ENCODE measurements around the gene BHLHE40.

GRCh38 chr3:5001135-5001534 lies 21.9 kb downstream of the BHLHE40 start:
- TF ChIP-seq, protein P1, sequence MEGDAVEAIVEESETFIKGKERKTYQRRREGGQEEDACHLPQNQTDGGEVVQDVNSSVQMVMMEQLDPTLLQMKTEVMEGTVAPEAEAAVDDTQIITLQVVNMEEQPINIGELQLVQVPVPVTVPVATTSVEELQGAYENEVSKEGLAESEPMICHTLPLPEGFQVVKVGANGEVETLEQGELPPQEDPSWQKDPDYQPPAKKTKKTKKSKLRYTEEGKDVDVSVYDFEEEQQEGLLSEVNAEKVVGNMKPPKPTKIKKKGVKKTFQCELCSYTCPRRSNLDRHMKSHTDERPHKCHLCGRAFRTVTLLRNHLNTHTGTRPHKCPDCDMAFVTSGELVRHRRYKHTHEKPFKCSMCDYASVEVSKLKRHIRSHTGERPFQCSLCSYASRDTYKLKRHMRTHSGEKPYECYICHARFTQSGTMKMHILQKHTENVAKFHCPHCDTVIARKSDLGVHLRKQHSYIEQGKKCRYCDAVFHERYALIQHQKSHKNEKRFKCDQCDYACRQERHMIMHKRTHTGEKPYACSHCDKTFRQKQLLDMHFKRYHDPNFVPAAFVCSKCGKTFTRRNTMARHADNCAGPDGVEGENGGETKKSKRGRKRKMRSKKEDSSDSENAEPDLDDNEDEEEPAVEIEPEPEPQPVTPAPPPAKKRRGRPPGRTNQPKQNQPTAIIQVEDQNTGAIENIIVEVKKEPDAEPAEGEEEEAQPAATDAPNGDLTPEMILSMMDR (IDR thresholded peaks at IDR 0.05 in 2 of 3, conservative IDR thresholded peaks at IDR 0.05 in 1 of 3; ENCODE audit: borderline replicate concordance in 1 of 3, insufficient read depth in 1 of 3, low read depth in 2 of 3, low read length in 2 of 3), result no peak
- no peak for TF ChIP-seq ZNF274 (IDR thresholded peaks at IDR 0.05; ENCODE audit: low read depth, low read length)
- no peak for TF ChIP-seq POLR2A (IDR thresholded peaks at IDR 0.05; ENCODE audit: borderline replicate concordance, extremely low read depth, insufficient read depth, insufficient read length)
- TF ChIP-seq YY1 (IDR thresholded peaks at IDR 0.05; ENCODE audit: extremely low read depth, insufficient replicate concordance, low read depth, low read length), result no peak
- no peak for TF ChIP-seq TCF7L2 (IDR thresholded peaks at IDR 0.05; ENCODE audit: borderline replicate concordance, extremely low read depth, insufficient read depth, insufficient read length)
- no peak for TF ChIP-seq FOSL1 (IDR thresholded peaks at IDR 0.05; ENCODE audit: low read depth)
- no peak for TF ChIP-seq JUND (IDR thresholded peaks at IDR 0.05)
- no peak for TF ChIP-seq POLR2AphosphoS5 (IDR thresholded peaks at IDR 0.05; ENCODE audit: low read depth, low read length)
- no peak for TF ChIP-seq EZH2phosphoT487 (IDR thresholded peaks at IDR 0.05; ENCODE audit: borderline replicate concordance)
- no peak for TF ChIP-seq EZH2 (IDR thresholded peaks at IDR 0.05)
- no peak for TF ChIP-seq RAD21 (IDR thresholded peaks at IDR 0.05; ENCODE audit: low read depth)
- TF ChIP-seq SP1 (IDR thresholded peaks at IDR 0.05; ENCODE audit: low read depth), result no peak
- no peak for TF ChIP-seq SRF (IDR thresholded peaks at IDR 0.05; ENCODE audit: low read depth)
- TF ChIP-seq, protein P2, sequence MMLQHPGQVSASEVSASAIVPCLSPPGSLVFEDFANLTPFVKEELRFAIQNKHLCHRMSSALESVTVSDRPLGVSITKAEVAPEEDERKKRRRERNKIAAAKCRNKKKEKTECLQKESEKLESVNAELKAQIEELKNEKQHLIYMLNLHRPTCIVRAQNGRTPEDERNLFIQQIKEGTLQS (IDR thresholded peaks at IDR 0.05), result no peak

All from HCT116 (cell line).